OCI-LY3 (cell line): ENCODE measurements around the gene TMEM63A.

Source experiments
- EZH2phosphoT487 ChIP-seq: fragments of 200-600 bp; shearing (Covaris generic); IDR thresholded peaks from 2 replicates; pipeline ENCODE4 v1.6.1; 2018; ENCODE audit warnings: antibody characterized with exemption, mixed run types, low read depth
- TF ChIP-seq, protein P1 (sequence below): fragments of 200-600, 300-600 bp; sonication (generic); IDR thresholded peaks from 2 replicates; pipeline ENCODE4 v1.5.1; 2014; ENCODE audit warnings: antibody characterized with exemption, low read length, low read depth

DNA sequence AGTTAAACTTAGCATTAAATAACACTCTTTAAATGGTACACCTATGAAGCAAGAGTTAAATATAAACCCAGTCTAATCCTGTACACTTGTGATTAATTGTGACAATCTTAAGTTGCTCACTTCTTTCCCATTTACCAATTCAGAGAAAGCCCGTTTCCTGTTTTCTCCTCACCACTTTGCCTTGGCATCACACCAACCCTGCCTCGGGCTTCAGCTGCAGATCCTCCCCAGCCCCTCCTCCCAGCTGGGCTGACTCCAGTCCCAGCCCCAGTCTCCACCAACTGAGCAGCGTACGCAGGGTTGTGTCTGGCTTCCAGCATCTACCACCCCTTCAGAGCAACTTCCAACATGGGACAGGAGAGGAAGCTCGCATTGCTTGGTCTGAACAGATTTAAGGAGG is 37.7 kb upstream of the TMEM63A start:
- TF ChIP-seq, protein P1, sequence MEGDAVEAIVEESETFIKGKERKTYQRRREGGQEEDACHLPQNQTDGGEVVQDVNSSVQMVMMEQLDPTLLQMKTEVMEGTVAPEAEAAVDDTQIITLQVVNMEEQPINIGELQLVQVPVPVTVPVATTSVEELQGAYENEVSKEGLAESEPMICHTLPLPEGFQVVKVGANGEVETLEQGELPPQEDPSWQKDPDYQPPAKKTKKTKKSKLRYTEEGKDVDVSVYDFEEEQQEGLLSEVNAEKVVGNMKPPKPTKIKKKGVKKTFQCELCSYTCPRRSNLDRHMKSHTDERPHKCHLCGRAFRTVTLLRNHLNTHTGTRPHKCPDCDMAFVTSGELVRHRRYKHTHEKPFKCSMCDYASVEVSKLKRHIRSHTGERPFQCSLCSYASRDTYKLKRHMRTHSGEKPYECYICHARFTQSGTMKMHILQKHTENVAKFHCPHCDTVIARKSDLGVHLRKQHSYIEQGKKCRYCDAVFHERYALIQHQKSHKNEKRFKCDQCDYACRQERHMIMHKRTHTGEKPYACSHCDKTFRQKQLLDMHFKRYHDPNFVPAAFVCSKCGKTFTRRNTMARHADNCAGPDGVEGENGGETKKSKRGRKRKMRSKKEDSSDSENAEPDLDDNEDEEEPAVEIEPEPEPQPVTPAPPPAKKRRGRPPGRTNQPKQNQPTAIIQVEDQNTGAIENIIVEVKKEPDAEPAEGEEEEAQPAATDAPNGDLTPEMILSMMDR = no peak
- no peak for TF ChIP-seq EZH2phosphoT487
